ENCODE data around the gene RIMS4. TPM values are rescaled to one million over a fixed set of nuclear protein-coding genes. Genes with fewer than 3 reads are reported as not detected.
"Not testable (repeated sequence)": the region's sequence is repeated elsewhere in the genome, so short reads cannot be mapped to it uniquely, and the experiment has no call there.

Gene RIMS4
- total RNA-seq, 2 experiments from 2014 or later = not detected

- ATAC-seq (no peak), DNase-seq (no peak)
- intact Hi-C loops (cut with DNase I, micrococcal nuclease) = no loop called here
- peaks cover 7% of the 10 kb centered on the region for H3K27me3 Mint-ChIP-seq
- ChIA-PET CTCF (interaction anchor here (0.6 kb wide), 2 partner anchors 60 to 154 kb away, joined by 3 read pairs; no protein-coding TSS in a partner anchor), POLR2A (no interaction called here)
- no peak overlapping the region for H3K4me3 Mint-ChIP-seq
- H3K4me1 Mint-ChIP-seq = no peaks in the 10 kb centered on the region
- H3K27ac Mint-ChIP-seq = no peak overlapping the region
- H3K9me3 Mint-ChIP-seq (ENCODE audit: low read depth) = no peaks in the 10 kb centered on the region
- H3K36me3 Mint-ChIP-seq (ENCODE audit: low read depth) = no peaks in the 10 kb centered on the region
Measured at GRCh38 chr20:44772636-44773035, 37.7 kb downstream of the RIMS4 start.

GRCh38 chr20:44771172-44771535, 39.2 kb downstream of the RIMS4 start:
- CTCF ChIA-PET = interaction anchor here (0.7 to 1.1 kb wide), 3 partner anchors 8 to 66 kb away, joined by 3 to 4 read pairs (median 3); no protein-coding TSS in a partner anchor
- Mint-ChIP-seq H3K4me3 (no peak overlapping the region), H3K9me3 (ENCODE audit: low read depth) (no peaks in the 10 kb centered on the region), H3K4me1 (no peaks in the 10 kb centered on the region), H3K27me3 (peaks cover 5% of the 10 kb centered on the region), H3K27ac (no peak overlapping the region), H3K36me3 (ENCODE audit: low read depth) (no peaks in the 10 kb centered on the region)
- DNase-seq = no peak
- POLR2A ChIA-PET = no interaction called here
- ATAC-seq = no peak
- intact Hi-C loops (cut with DNase I, micrococcal nuclease) = no loop called here

GRCh38 chr20:44770484-44771171, 39.7 kb downstream of the RIMS4 start:
- ChIA-PET POLR2A (no interaction called here), CTCF (interaction anchor here (0.7 to 1.1 kb wide), 4 partner anchors 9 to 67 kb away, joined by 3 to 4 read pairs (median 3); no protein-coding TSS in a partner anchor)
- H3K27ac Mint-ChIP-seq = no peak overlapping the region

GRCh38 chr20:44769481-44769863, 40.9 kb downstream of the RIMS4 start:
- Mint-ChIP-seq H3K4me3 (no peak overlapping the region), H3K27ac (no peak overlapping the region), H3K9me3 (ENCODE audit: low read depth) (no peaks in the 10 kb centered on the region), H3K4me1 (no peaks in the 10 kb centered on the region), H3K36me3 (ENCODE audit: low read depth) (no peaks in the 10 kb centered on the region), H3K27me3 (peaks cover 5% of the 10 kb centered on the region)
- ATAC-seq (no peak), DNase-seq (no peak)
- CTCF ChIA-PET = no interaction called here
- intact Hi-C loops (cut with DNase I, micrococcal nuclease) = no loop called here
- POLR2A ChIA-PET = no interaction called here

More at GRCh38 chr20:44770484-44771171, 39.7 kb downstream of the RIMS4 start:
- intact Hi-C loops (cut with DNase I, micrococcal nuclease) = no loop called here
- no peaks in the 10 kb centered on the region for H3K4me1 Mint-ChIP-seq
- no peak overlapping the region for H3K4me3 Mint-ChIP-seq
- H3K9me3 Mint-ChIP-seq (ENCODE audit: low read depth) = no peaks in the 10 kb centered on the region
- no peak for DNase-seq
- H3K27me3 Mint-ChIP-seq = peaks cover 5% of the 10 kb centered on the region
- H3K36me3 Mint-ChIP-seq (ENCODE audit: low read depth) = no peaks in the 10 kb centered on the region
- ATAC-seq = no peak

GRCh38 chr20:44768854-44769480, 41.4 kb downstream of the RIMS4 start:
- intact Hi-C loops (cut with DNase I, micrococcal nuclease) = no loop called here
- ATAC-seq (no peak), DNase-seq (no peak)
- no peaks in the 10 kb centered on the region for H3K4me1 Mint-ChIP-seq
- H3K9me3 Mint-ChIP-seq (ENCODE audit: low read depth) = no peaks in the 10 kb centered on the region
- ChIA-PET CTCF (no interaction called here), POLR2A (no interaction called here)
- no peak overlapping the region for H3K27ac Mint-ChIP-seq
- H3K36me3 Mint-ChIP-seq (ENCODE audit: low read depth) = no peaks in the 10 kb centered on the region
- H3K4me3 Mint-ChIP-seq = no peak overlapping the region
- peaks cover 10% of the 10 kb centered on the region for H3K27me3 Mint-ChIP-seq

- DNase-seq = no peak
- Mint-ChIP-seq H3K27ac (no peak overlapping the region), H3K27me3 (peaks cover 12% of the 10 kb centered on the region), H3K4me1 (no peaks in the 10 kb centered on the region), H3K4me3 (no peak overlapping the region), H3K9me3 (ENCODE audit: low read depth) (no peaks in the 10 kb centered on the region), H3K36me3 (ENCODE audit: low read depth) (no peaks in the 10 kb centered on the region)
- ATAC-seq = no peak
- intact Hi-C loops (cut with DNase I, micrococcal nuclease) = no loop called here
- ChIA-PET CTCF (interaction anchor here (0.9 kb wide), 1 partner anchor 10 kb away, joined by 3 read pairs; no protein-coding TSS in a partner anchor), POLR2A (no interaction called here)
Measured at GRCh38 chr20:44768256-44768655, 42.1 kb downstream of the RIMS4 start.

- intact Hi-C loops (cut with DNase I, micrococcal nuclease) = no loop called here
- H3K36me3 Mint-ChIP-seq (ENCODE audit: low read depth) = no peaks in the 10 kb centered on the region
- no peak overlapping the region for H3K4me3 Mint-ChIP-seq
- DNase-seq = no peak
- no peak overlapping the region for H3K27ac Mint-ChIP-seq
- POLR2A ChIA-PET = no interaction called here
- peaks cover 11% of the 10 kb centered on the region for H3K27me3 Mint-ChIP-seq
- ATAC-seq = no peak
- CTCF ChIA-PET = no interaction called here
- H3K4me1 Mint-ChIP-seq = no peaks in the 10 kb centered on the region
- no peaks in the 10 kb centered on the region for H3K9me3 Mint-ChIP-seq (ENCODE audit: low read depth)
Measured at GRCh38 chr20:44765701-44766347, 44.5 kb downstream of the RIMS4 start.

GRCh38 chr20:44765091-44765490, 45.3 kb downstream of the RIMS4 start:
- ChIA-PET CTCF (no interaction called here), POLR2A (no interaction called here)
- Mint-ChIP-seq H3K4me1 (no peaks in the 10 kb centered on the region), H3K27ac (no peak overlapping the region), H3K36me3 (ENCODE audit: low read depth) (no peaks in the 10 kb centered on the region), H3K4me3 (no peak overlapping the region), H3K27me3 (peaks cover 11% of the 10 kb centered on the region), H3K9me3 (ENCODE audit: low read depth) (no peaks in the 10 kb centered on the region)
- intact Hi-C loops (cut with DNase I, micrococcal nuclease) = no loop called here
- DNase-seq (no peak), ATAC-seq (no peak)

- CTCF ChIA-PET; intact Hi-C loops (cut with DNase I, micrococcal nuclease); DNase-seq; H3K9me3 Mint-ChIP-seq (ENCODE audit: low read depth); H3K27ac Mint-ChIP-seq; ATAC-seq; H3K4me3 Mint-ChIP-seq; H3K4me1 Mint-ChIP-seq; POLR2A ChIA-PET; H3K36me3 Mint-ChIP-seq (ENCODE audit: low read depth): not testable (repeated sequence)
- H3K27me3 Mint-ChIP-seq = peaks cover 11% of the 10 kb centered on the region
Measured at GRCh38 chr20:44763798-44764197, 46.5 kb downstream of the RIMS4 start.

GRCh38 chr20:44762466-44763140, 47.7 kb downstream of the RIMS4 start:
- H3K27ac Mint-ChIP-seq = no peak overlapping the region
- H3K27me3 Mint-ChIP-seq = peaks cover 11% of the 10 kb centered on the region
- no peaks in the 10 kb centered on the region for H3K36me3 Mint-ChIP-seq (ENCODE audit: low read depth)
- ATAC-seq (no peak), DNase-seq (no peak)
- intact Hi-C loops (cut with DNase I, micrococcal nuclease) = no loop called here
- no peaks in the 10 kb centered on the region for H3K4me1 Mint-ChIP-seq
- no peaks in the 10 kb centered on the region for H3K9me3 Mint-ChIP-seq (ENCODE audit: low read depth)
- ChIA-PET CTCF (no interaction called here), POLR2A (no interaction called here)
- H3K4me3 Mint-ChIP-seq = no peak overlapping the region

- ATAC-seq = no peak
- intact Hi-C loops (cut with DNase I, micrococcal nuclease) = no loop called here
- Mint-ChIP-seq H3K36me3 (ENCODE audit: low read depth) (no peaks in the 10 kb centered on the region), H3K27me3 (peaks cover 11% of the 10 kb centered on the region), H3K4me1 (no peaks in the 10 kb centered on the region), H3K4me3 (no peak overlapping the region), H3K9me3 (ENCODE audit: low read depth) (no peaks in the 10 kb centered on the region), H3K27ac (no peak overlapping the region)
- ChIA-PET POLR2A (no interaction called here), CTCF (interaction anchor here (0.8 to 1.8 kb wide), 3 partner anchors 14 to 106 kb away, joined by 3 to 8 read pairs (median 3); no protein-coding TSS in a partner anchor)
- DNase-seq = no peak
Measured at GRCh38 chr20:44761423-44761822, 48.9 kb downstream of the RIMS4 start.
